Measurements from ENCODE around the gene KMT2C. TPM values are rescaled to one million over a fixed set of nuclear protein-coding genes. Genes with fewer than 3 reads are reported as not detected.
"Not testable (repeated sequence)": the region's sequence is repeated elsewhere in the genome, so short reads cannot be mapped to it uniquely, and the experiment has no call there.

KMT2C gene
- total RNA-seq, 4 donors from 2014 or later, result 84.2 to 185 (median 111) TPM

DNA sequence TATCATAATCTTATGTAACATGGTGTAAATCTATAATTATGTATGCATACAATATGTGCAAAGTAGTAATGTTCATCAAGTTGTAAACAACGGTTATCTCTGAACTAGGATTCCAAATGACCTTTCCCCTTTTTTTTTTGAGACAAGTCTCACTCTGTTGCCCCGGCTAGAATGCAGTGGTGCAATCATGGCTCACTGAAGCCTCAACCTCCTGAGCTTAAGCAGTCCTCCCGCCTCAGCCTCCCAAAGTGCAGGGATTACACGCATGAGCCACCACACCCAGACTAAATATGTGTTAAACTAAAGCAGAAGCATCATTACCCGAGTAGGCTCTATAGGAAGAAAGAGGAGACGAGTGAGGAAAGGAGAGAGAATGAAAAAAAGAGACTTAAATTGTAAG is 7.8 kb upstream of the KMT2C start:
- Histone ChIP-seq H3K9me3 (no peaks in the 10 kb centered on the region), H3K4me3 (no peak overlapping the region), H3K36me3 (no peaks in the 10 kb centered on the region), H3K27ac (no peak overlapping the region), H3K27me3 (no peaks in the 10 kb centered on the region), H3K4me1 (no peaks in the 10 kb centered on the region)
- DNase-seq, result no peak
- TF ChIP-seq, protein P1, sequence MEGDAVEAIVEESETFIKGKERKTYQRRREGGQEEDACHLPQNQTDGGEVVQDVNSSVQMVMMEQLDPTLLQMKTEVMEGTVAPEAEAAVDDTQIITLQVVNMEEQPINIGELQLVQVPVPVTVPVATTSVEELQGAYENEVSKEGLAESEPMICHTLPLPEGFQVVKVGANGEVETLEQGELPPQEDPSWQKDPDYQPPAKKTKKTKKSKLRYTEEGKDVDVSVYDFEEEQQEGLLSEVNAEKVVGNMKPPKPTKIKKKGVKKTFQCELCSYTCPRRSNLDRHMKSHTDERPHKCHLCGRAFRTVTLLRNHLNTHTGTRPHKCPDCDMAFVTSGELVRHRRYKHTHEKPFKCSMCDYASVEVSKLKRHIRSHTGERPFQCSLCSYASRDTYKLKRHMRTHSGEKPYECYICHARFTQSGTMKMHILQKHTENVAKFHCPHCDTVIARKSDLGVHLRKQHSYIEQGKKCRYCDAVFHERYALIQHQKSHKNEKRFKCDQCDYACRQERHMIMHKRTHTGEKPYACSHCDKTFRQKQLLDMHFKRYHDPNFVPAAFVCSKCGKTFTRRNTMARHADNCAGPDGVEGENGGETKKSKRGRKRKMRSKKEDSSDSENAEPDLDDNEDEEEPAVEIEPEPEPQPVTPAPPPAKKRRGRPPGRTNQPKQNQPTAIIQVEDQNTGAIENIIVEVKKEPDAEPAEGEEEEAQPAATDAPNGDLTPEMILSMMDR (IDR thresholded peaks at IDR 0.05), result no peak
- no peak for TF ChIP-seq POLR2A (IDR thresholded peaks at IDR 0.05)

- no peak overlapping the region for H3K27ac ChIP-seq
- no peaks in the 10 kb centered on the region for H3K27me3 ChIP-seq
- no peaks in the 10 kb centered on the region for H3K4me1 ChIP-seq
- H3K36me3 ChIP-seq, result no peaks in the 10 kb centered on the region
- no peak for DNase-seq
- TF ChIP-seq POLR2A (IDR thresholded peaks at IDR 0.05), result no peak
- TF ChIP-seq, protein P1 (IDR thresholded peaks at IDR 0.05), result no peak
- no peak overlapping the region for H3K4me3 ChIP-seq
- no peaks in the 10 kb centered on the region for H3K9me3 ChIP-seq
Observed at GRCh38 chr7:152442330-152442835, 6.6 kb upstream of the KMT2C start.

DNA sequence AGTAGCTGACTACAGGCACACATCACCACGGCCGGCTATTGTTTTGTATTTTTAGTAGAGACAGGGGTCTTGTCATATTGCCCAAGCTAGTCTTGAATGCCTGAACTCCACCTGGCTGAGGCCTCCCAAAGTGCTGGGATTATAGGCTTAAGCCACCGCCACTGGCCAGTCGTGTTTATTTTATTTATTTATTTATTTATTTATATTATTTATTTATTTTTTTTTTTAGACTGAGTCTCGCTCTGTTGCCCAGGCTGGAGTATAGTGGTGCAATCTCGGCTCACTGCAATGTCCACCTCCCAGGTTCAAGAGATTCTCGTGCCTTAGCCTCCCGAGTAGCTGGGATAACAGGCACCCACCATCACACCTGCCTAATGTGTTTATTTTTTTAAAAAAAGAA is 6.0 kb upstream of the KMT2C start:
- not testable (repeated sequence) for H3K4me3 ChIP-seq, H3K36me3 ChIP-seq, H3K9me3 ChIP-seq, H3K27ac ChIP-seq, H3K4me1 ChIP-seq, DNase-seq, H3K27me3 ChIP-seq

DNA sequence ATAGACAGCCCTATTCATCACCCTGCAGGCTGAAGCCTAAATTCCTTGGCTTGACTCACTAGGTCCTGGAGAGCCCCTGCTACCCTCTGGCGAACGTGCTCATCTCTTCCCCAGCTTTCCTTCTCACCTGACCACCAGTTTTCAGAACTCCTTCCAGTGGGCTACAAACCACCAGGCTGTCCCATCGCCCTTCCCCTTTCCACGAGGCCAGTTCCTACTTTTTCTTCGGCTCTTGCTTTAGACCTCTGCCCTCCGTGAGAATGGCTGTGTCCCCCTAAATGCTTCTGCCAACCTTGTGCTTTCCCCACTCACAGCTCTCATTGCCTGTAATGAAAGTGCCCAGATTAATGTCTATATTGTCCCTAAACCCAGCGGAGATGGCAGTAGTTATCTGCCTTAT is 5.4 kb upstream of the KMT2C start:
- not testable (repeated sequence) for H3K27me3 ChIP-seq, H3K36me3 ChIP-seq, H3K27ac ChIP-seq, H3K4me3 ChIP-seq, DNase-seq, H3K9me3 ChIP-seq, H3K4me1 ChIP-seq

- not testable (repeated sequence) for H3K4me3 ChIP-seq, DNase-seq, H3K36me3 ChIP-seq, H3K27ac ChIP-seq, H3K27me3 ChIP-seq, H3K9me3 ChIP-seq, H3K4me1 ChIP-seq
Observed at GRCh38 chr7:152438017-152438416, 2.2 kb upstream of the KMT2C start.

DNA sequence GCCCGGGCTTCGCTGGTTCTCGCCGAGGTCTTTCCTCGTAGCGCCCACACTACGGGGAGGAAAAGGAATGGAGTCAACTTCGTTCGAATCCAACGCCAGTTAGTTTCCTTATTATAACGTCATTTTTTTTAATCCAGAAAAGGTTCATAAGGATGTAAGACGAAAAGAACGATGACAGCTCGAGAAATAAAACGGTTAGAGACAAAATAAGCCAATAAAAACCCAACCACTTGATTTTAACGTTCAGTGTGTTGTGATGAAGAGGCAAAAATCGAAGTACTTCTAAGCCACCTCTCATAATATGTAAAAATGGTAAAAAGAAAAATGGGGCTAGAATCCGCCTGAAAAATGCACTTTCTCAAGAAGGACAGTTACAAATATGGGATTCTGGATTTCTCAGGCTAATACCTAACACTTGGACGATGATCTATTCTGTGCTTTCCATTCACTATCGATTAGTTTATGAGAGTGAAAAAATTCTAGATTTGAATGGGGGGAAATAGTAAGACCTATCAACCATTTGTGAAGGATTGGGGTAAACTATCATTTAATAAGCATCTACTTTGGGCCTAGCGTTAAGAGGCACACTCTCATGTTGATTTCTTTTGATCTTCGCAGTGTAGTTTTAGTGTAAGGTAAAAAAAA is 1.2 kb upstream of the KMT2C start:
- Histone ChIP-seq H3K4me3 (peak overlapping the region; percentile 77 to 94 (median 80)), H3K4me1 (peaks cover 0 to 12% (median 5%) of the 10 kb centered on the region in 4 donors), H3K27ac (peak overlapping the region; percentile 98 to 100 (median 99))
- DNase-seq, H3K36me3 ChIP-seq, H3K27me3 ChIP-seq, H3K9me3 ChIP-seq: not testable (repeated sequence)
- TF ChIP-seq, protein P1 (IDR thresholded peaks at IDR 0.05), result peak in 1 of 6 experiments; percentile 2
- TF ChIP-seq POLR2A (IDR thresholded peaks at IDR 0.05), result peak in 1 of 2 donors; percentile 14

- Histone ChIP-seq H3K27ac (peak overlapping the region; percentile 98 to 100 (median 99)), H3K27me3 (no peaks in the 10 kb centered on the region), H3K9me3 (no peaks in the 10 kb centered on the region), H3K4me1 (peaks cover 0 to 12% (median 6%) of the 10 kb centered on the region in 4 donors), H3K36me3 (no peaks in the 10 kb centered on the region), H3K4me3 (peak overlapping the region; percentile 77 to 94 (median 80))
- peak; percentile 82 to 96 (median 94) for DNase-seq
- TF ChIP-seq, protein P1 (IDR thresholded peaks at IDR 0.05), result peak in 1 of 6 experiments; percentile 13
- TF ChIP-seq POLR2A (IDR thresholded peaks at IDR 0.05), result peak; percentile 33 to 68
Observed at GRCh38 chr7:152436111-152436930, 518 bp upstream of the KMT2C start.

- H3K4me3 ChIP-seq, result peak overlapping the region; percentile 85 to 100 (median 96)
- H3K9me3 ChIP-seq, H3K27me3 ChIP-seq, H3K36me3 ChIP-seq: not testable (repeated sequence)
- H3K4me1 ChIP-seq, result peaks cover 0 to 18% (median 8%) of the 10 kb centered on the region in 4 donors
- peak; percentile 39 to 65 (median 64) for DNase-seq
- H3K27ac ChIP-seq, result peak overlapping the region; percentile 99 to 100 (median 100)
Observed at GRCh38 chr7:152434511-152435383, 1.1 kb downstream of the KMT2C start.

Data from Peyer's patch (tissue), 4 donors.